Neutrophil (primary cell): ENCODE data around the gene TCF4.

ENCODE experiments used
- H3K27ac ChIP-seq: fragments of 200-600 bp; sonication (generic); 2 replicates; pipeline ENCODE4 v1.5.1; 2016; ENCODE audit warnings: mild to moderate bottlenecking, moderate library complexity
- H3K27me3 ChIP-seq: fragments of 200-600 bp; sonication (generic); 2 replicates; pipeline ENCODE4 v1.6.0; 2016; ENCODE audit warnings: mild to moderate bottlenecking
- H3K36me3 ChIP-seq: fragments of 200-600 bp; sonication (generic); 2 replicates; pipeline ENCODE4 v1.5.1; 2017
- H3K4me1 ChIP-seq, 2 experiments: fragments of 200-600 bp in 1 of 2; sonication (generic) in 1 of 2; 1 replicate in 1 of 2; 2 replicates in 1 of 2; pipeline versions ENCODE4 v1.5.1 to v1.6.1; 2013 to 2016; ENCODE audit warnings: low read depth in 1 of 2, low read length in 1 of 2, mild to moderate bottlenecking in 1 of 2, moderate library complexity in 1 of 2; ENCODE audit not compliant: control insufficient read depth in 1 of 2, insufficient read depth in 1 of 2
- H3K4me3 ChIP-seq, 2 experiments: fragments of 200-600 bp in 1 of 2; sonication (generic) in 1 of 2; 1 replicate in 1 of 2; 2 replicates in 1 of 2; pipeline ENCODE4 v1.5.1; 2013 to 2016; ENCODE audit warnings: low read depth in 1 of 2, low read length in 1 of 2, mild to moderate bottlenecking in 1 of 2, moderate library complexity in 1 of 2
- H3K9me3 ChIP-seq: fragments of 200-600 bp; sonication (generic); 2 replicates; pipeline ENCODE4 v1.5.1; 2016
- CTCF ChIP-seq: fragments of 200-600 bp; sonication (generic); IDR thresholded peaks from 2 replicates; pipeline ENCODE4 v1.5.1; 2016; ENCODE audit warnings: antibody characterized with exemption

Gene TCF4

DNA sequence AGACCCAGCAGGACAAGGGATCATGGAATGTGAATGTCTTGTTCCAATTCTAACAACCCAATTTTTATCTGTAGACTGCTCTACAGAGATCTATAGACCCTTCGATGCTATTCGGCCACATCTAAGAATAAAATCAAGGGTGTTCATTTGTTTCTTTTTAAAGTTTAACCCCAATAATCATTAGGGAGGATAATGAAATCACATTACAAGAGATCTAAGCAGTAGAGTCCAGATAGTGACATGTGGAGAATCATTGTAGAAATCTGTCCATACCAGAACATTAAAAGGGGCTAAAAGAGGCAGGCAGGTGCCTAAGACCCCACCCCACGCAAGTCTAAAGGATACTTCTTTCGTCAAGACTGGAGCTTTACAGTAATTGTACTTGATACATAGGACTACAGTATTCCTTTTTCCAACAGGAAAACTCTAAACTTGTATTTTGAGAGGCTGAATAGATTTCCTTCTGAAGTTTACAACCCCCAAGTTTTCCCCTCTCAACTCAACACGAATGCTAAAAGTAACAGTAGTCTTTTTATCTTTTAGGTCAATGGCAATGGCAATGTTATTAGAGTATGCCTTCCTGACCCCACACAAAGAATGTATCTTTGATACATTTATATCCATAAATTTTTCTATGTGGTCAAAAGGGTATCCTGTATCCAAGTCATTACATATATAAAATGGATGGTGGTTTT is 183.7 kb downstream of the TCF4 start:
- Histone ChIP-seq H3K4me3 (no peak overlapping the region), H3K4me1 (no peaks in the 10 kb centered on the region), H3K27me3 (peaks cover 5% of the 10 kb centered on the region), H3K9me3 (no peaks in the 10 kb centered on the region), H3K36me3 (no peaks in the 10 kb centered on the region), H3K27ac (no peak overlapping the region)
- no peak for TF ChIP-seq CTCF

GRCh38 chr18:55403421-55403949 is 184.5 kb downstream of the TCF4 start:
- H3K27ac ChIP-seq, result no peak overlapping the region
- no peaks in the 10 kb centered on the region for H3K9me3 ChIP-seq
- H3K36me3 ChIP-seq, result no peaks in the 10 kb centered on the region
- no peak for TF ChIP-seq CTCF
- no peak overlapping the region for H3K4me3 ChIP-seq
- H3K27me3 ChIP-seq, result peaks cover 5% of the 10 kb centered on the region
- H3K4me1 ChIP-seq, result no peaks in the 10 kb centered on the region

DNA sequence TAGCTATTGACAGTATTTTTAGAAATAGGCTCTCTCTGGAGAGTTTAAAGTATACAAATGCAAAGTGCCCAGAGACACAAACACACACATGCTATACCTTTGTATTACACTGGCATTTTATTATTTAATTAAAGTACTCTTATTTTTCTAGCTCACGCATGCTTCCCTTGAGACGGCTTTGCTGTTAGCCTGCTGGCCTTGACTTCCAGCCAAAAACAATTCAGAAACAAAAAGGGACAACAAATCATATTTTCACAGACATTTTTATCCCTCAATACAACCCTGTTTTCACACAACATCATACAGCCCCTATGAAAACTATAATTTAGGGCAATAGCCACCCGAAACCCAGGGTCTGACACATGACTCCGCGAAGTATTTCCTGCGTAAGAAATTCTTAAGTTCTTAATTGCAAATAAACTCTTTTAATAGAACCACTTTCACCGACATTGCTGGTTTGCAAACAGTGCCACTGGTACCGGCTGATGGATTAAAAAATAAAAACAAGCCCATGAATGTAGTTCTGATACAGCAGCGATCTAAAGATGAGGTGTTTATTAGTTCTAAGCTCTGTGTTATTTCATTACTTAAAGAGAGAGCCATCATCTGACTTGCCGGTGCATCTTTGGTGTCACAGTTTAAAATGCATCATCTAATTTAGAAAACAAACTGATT is 185.1 kb downstream of the TCF4 start:
- no peak for TF ChIP-seq CTCF
- Histone ChIP-seq H3K27ac (no peak overlapping the region), H3K9me3 (no peaks in the 10 kb centered on the region), H3K4me1 (no peaks in the 10 kb centered on the region), H3K4me3 (no peak overlapping the region), H3K27me3 (peaks cover 5% of the 10 kb centered on the region), H3K36me3 (no peaks in the 10 kb centered on the region)

GRCh38 chr18:55401638-55402191 is 186.3 kb downstream of the TCF4 start:
- H3K27ac ChIP-seq, result no peak overlapping the region
- no peak overlapping the region for H3K4me3 ChIP-seq
- no peak for TF ChIP-seq CTCF
- no peaks in the 10 kb centered on the region for H3K36me3 ChIP-seq
- H3K9me3 ChIP-seq, result no peaks in the 10 kb centered on the region
- peaks cover 5% of the 10 kb centered on the region for H3K27me3 ChIP-seq
- H3K4me1 ChIP-seq, result no peaks in the 10 kb centered on the region

- Histone ChIP-seq H3K4me3 (no peak overlapping the region), H3K27me3 (peaks cover 5% of the 10 kb centered on the region), H3K4me1 (peaks cover 0 to under 1% of the 10 kb centered on the region in 2 experiments), H3K9me3 (no peaks in the 10 kb centered on the region), H3K36me3 (no peaks in the 10 kb centered on the region), H3K27ac (no peak overlapping the region)
- no peak for TF ChIP-seq CTCF
These were observed 187.1 kb downstream of the TCF4 start for GRCh38 chr18:55400590-55401541.
